HK-2 (cell line): ENCODE measurements around the gene KLHL7.
"Not testable (repeated sequence)": the region's sequence is repeated elsewhere in the genome, so short reads cannot be mapped to it uniquely, and the experiment has no call there.

Experiments
- DNase-seq: peaks from one replicate; pipeline ENCODE4 v3.0.0-alpha.2; 2018; ENCODE audit not compliant: unreplicated experiment

The KLHL7 gene

DNA sequence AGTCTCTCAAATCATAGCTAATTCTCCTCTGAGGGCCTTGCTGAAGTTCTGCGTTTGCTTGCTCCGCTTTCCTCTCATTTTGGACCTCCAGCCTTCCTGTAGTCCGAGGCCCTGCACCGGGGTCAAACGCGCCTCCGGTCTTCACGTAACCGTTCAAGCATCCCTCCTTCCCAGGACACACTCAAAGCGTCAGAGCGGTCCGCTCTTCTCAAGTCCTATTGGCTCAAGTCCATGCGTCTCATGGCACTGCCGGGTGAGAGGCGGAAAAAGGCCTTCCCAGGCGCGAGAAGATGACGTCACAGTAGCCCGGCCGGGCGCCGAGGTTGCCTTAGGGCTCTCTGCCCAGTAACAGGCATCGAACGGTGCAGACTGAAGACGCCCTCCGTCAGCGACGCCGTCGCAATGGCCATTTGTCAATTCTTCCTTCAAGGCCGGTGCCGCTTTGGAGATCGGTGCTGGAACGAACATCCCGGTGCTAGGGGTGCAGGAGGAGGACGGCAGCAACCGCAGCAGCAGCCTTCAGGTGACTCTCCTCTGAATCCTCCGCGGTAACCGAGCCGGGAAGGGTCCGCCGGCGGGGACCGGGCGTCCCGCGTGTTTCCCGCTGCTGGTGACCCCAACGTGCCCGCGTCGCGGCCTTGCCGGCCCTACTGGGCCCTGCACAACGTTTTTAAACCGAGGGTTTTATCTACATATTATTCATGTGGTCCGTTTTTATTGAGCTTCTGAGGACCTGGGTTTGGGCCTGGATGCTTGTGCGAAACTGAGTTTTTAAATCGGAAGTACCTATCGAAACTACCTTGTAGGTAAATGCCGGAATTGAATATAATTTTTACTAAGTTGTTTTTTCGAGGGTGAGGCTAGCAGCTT is 76.3 kb downstream of the KLHL7 start, which contains the start of gene NUP42:
Gene NUP42, plus strand, starts transcription at position 365 of the 870 bp plus-strand sequence. Its CDS starts 38 bp downstream, at position 403.
- DNase-seq: peak; percentile 98

GRCh38 chr7:23183279-23184012 is 77.9 kb downstream of the KLHL7 start:
- DNase-seq: no peak

- no peak for DNase-seq
These were observed 78.7 kb downstream of the KLHL7 start for GRCh38 chr7:23184291-23184690.

DNA sequence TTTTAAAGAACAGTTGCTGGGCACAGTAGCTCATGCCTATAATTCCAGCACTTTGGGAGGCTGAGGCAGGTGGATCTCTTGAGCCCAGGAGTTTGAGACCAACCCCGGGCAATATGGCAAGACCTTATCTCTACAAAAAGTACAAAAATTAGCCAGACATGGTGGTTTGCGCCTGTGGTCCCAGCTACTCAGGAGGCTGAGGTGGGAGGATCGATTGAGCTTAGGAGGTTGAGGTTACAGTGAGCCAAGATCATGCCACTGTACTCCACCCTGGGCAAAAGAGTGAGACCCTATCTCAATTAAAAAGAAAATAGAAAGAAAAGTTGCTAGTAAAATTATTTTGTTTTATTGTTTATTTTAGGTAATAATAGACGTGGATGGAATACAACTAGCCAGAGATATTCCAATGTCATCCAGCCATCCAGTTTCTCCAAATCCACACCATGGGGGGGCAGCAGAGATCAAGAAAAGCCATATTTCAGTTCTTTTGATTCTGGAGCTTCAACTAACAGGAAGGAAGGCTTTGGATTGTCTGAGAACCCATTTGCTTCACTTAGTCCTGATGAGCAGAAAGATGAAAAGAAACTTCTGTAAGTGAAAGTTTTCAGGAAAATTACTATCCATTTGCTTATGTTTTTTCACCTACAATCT is 79.2 kb downstream of the KLHL7 start:
- DNase-seq: peak; percentile 32

DNA sequence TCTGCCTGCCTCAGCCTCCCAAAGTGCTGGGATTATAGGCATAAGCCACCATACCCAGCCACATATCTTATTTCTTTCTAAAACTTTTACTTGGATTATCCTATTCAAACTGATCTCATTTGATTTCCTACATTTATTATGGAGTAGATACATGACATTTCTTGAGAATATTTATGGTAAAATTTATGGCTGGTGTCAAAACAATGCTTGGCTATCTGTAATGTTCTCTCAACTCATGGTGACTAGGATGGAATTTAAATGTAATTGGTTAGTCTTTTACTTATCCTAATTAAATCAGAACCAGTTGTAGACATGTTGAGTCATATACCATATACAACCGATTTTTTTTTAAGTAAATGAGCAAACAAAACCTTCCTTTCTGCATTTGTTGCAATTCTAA is 80.4 kb downstream of the KLHL7 start:
- DNase-seq: no peak

GRCh38 chr7:23191022-23191421 is 85.4 kb downstream of the KLHL7 start:
- no peak for DNase-seq

DNA sequence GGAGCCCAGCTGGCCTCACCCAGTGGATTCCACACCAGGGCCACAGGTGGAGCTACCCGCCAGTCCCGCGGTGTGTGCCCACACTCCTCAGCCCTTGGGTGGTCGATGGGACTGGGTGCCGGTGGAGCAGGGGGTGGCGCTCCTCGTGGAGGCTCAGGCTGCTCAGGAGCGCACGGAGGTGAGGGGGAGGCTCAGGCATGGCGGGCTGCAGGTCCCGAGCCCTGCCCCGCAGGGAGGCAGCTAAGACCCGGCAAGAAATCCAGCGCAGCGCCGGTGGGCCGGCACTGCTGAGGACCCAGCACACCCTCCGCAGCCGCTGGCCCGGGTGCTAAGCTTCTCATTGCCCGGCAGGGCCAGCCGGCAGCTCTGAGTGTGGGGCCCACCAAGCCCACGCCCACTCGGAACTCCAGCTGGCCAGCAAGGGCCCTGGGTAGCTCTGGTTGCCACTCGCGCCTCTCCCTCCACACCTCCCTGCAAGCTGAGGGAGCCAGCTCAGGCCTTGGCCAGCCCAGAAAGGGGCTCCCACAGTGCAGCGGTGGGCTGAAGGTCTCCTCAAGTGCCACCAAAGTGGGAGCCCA is 88.2 kb downstream of the KLHL7 start:
- not testable (repeated sequence) for DNase-seq

- DNase-seq: no peak
These were observed 90.7 kb downstream of the KLHL7 start for GRCh38 chr7:23196306-23196705.

DNA sequence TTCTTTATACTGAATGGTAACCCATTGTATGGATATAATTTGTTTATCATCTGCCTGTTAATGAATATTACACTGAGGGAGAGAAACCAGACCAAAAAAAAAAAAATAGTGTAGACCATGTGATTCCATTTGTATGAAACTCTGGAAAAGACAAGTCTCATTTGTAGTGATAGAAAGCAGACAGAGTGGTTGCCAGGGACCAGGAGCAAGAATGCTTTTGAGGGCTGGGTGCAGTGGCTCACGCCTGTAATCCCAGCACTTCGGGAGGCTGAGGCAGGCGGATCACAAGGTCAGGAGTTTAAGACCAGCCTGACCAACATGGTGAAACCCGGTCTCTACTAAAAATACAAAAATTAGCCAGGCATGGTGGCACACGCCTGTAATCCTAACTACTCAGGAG is 92.2 kb downstream of the KLHL7 start:
- DNase-seq: not testable (repeated sequence)

- DNase-seq: no peak
These were observed 94.7 kb downstream of the KLHL7 start for GRCh38 chr7:23200331-23200730.

DNA sequence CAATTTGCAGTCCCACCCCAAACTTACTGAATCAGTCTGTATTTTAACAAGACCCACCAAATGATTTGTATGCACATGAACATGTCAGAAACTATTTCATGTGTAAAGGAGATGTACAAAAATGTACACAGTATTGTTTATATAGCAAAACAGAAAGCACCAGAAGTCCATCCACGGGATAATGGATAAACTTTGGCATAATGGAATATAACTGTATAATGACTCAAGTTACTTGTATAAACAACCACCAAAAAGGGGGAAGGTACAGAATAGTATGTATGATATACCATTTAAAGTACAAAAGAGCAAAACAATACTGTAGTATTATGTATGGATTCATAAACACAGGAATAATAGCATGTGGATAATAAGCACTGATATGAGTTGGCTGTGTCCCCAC is 98.7 kb downstream of the KLHL7 start:
- no peak for DNase-seq

DNA sequence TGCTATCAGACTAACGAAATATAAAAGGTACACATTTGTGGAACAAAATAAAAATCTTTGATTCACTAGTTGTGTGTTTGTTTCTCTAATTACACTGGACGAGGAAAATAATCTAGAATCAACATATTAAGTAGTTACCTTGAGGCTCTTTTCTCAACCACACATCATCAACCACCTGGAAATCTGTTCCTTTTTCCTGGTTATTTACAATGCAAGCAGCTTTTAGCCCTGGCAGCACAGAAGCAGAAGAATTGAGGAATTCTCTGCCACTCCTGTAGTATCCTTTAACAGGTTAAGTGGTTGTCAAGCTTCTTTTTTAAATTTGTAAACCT is 100.0 kb downstream of the KLHL7 start:
- no peak for DNase-seq

- no peak for DNase-seq
These were observed 100.6 kb downstream of the KLHL7 start for GRCh38 chr7:23205909-23206767.

DNA sequence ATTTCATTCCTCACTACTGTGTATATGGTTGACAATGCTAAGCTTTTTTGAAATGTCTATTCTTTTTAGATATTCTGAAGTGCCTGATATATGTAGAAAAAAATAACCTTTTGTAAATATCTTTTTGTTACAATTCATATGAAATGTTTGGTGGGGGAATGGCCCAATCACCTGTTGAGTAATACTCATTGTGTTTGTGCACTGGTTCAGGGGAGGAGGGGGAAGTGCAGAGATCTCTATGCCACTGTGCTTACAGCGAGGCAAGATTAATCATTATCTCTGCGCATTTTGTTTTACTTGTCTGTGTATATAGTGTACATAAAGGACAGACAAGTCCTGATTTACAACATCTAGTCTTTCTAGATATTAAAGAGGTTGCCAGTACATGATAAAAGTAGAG is 101.4 kb downstream of the KLHL7 start:
- no peak for DNase-seq

GRCh38 chr7:23207884-23208283 is 102.3 kb downstream of the KLHL7 start:
- no peak for DNase-seq

DNA sequence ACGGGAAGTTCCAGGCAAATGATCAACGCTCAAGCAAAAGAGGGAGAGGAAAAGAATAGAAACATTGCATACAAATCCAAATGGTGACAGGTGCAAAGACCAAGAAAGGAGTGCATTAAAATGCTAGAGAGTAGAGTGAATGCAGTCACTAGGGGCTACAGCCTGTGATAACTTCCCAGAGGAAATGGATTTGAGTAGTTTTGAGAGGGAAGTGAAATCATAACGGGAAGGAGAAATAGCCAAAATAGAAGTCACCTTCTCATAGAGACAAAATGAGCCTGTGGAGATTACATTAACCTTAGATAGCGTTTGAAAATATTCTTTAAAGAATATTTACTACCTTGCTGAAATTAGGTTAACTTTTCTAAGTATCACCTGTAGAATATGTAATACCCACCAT is 102.7 kb downstream of the KLHL7 start:
- DNase-seq: no peak

DNA sequence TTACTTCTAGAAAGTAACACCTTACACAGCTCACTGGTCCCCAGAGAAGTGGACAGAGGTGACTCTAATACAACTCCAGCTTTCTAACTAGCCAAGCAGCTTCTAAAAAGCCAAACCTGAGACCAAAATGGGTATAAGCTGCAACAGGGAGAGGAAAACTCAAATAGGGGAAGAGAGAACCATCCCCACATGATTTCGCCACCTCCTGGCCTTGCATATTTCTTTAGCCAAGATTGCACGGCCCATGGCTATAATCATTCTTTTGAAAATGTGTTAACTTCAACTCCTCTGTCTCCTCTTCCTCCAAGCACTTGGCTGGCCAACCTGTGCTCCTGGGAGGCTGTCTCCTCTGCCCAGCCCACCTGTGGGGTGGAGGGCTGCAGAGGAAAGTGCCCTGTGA is 104.9 kb downstream of the KLHL7 start:
- DNase-seq: no peak

DNA sequence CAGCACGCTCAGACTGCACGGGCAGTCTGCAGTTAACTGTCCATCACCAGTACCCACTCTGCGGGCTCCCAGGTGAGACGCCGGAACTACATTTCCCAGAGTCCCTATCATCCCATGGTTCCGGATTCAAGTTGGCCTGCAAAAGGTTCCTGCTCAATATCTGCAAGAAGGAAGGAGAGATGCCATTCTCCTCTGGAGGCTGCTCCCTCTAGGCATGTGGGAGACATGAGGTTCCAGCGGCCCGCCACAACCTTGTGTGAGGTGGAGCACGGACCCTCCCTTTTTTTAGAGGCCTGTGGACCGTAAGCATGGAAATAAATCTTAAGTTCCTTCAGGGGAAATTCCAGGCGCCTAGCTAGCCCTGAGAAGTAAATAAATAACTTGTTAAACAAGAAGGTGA is 106.0 kb downstream of the KLHL7 start:
- DNase-seq: peak; percentile 17

DNA sequence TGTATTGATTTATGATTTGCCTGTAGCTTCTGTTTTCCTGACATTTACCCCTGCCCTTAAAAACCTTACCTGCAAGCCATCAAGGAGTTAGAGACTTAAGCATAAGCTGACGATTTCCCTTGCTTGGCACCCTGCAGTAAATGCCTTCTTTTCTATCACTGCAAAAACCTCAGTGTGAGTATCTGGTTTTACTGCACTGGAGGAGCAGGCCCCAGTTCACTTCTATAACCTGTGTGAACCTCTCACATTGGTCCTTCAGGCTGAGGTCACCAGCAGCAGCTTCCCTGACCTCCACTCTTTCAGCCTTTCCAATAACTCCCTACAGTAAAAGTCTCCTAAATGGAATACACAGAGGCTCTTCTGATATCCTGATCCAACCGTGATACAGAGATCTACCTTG is 106.8 kb downstream of the KLHL7 start:
- DNase-seq: no peak

GRCh38 chr7:23212841-23213240 is 107.3 kb downstream of the KLHL7 start:
- DNase-seq: no peak

DNA sequence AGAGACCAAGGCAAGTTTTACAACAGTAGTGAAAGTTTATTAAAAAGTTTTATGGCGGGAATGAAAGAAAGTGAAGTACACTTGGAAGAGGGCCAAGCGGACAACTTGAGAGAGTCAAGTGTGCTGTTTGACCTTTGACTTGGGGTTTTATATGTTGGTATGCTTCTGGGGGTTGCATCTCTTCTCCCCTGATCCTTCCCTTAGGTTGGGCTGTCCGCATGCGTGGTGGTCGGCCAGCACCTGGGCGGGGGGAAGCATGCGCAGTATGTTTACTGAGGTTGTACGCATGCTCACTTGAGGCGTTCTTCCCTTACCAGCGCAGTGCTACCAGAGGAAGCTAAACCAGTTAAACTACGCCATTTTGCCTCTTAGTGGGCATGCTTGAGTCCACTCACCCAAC is 108.2 kb downstream of the KLHL7 start:
- DNase-seq: no peak
